Activated CD4-positive, alpha-beta T cell treated with anti-CD3 and anti-CD28 coated beads, Interleukin-2, amount 50 U/mL, for 48 hours (primary cell): ENCODE data around the gene REPS1.

Experiments used
- DNase-seq, 2 experiments: peaks; one replicate each; pipeline ENCODE4 v3.0.0-alpha.2; 2020

REPS1 gene

DNA sequence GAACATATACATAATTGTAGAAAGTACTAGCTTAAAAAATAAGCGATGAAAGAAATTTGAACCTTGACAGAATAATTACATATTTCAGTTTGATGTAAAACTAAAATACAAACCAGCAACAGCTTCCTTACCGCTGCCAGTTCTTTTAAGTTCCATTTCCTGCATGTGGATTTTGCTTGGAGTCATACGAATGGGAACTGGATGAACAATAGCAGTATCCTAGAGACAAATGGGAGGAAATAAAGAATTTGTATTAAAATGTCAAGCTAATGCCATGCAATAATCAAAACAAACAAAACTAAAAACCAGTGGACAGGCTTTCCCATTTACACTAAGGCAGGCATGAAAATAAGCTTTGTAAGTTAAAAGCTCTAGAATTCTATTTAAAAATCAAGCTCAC, 67.1 kb downstream of the REPS1 start:
- no peak for DNase-seq

DNA sequence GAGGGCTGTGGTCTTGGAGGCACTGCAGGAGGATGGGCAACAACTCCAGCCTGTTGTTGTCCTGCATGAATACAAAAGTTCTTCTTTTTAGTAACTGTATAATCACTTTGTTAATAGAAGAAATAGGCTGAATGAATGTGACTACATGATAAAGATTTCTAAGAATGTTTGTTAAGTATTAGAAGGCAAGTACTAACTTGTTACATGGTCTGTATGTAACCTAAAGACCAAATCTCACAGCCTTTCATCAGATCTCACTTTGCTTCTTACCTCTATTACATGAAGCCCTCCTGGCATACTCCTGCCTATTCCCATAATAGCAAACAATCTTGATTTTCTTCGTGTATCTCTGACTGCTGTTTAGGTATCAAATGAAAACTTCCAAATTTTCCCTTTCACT, 73.4 kb downstream of the REPS1 start:
- DNase-seq, result no peak

DNA sequence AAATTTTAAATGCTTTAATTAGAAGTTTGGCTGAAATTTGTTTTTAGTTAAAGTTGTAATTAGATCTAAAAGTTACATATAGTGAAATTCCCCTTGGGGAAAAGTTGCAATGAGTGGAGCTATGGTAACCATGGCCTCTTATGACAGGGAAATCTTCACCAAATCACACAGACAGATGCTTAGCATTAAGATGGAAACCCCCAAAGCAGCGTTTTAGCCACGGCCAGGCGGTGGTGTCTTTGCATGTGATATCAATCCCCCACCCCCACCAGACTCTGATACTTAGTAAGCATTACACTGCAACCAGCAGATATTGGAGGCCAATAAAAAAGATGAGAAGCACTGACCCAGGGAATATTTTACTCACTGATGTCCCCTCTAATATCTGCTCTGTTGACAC, 75.7 kb downstream of the REPS1 start:
- no peak for DNase-seq

DNA sequence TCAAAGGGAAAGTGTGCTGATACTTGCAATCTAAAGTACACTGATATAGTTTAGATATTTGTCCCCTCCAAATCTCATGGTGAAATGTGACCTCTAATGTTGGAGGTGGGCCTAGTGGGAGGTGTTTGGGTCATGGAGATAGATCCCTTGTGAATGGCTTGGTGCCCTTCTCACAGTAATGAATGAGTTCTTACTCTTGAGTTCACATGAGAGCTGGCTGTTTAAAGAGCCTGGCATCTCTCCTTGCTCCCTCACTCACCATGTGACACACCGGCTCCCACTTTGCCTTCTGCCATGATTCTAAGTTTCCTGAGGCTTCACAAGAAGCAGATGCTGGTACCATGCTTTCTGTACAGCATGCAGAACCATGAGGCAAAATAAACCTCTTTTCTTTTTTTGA, 78.1 kb downstream of the REPS1 start:
- no peak for DNase-seq

DNA sequence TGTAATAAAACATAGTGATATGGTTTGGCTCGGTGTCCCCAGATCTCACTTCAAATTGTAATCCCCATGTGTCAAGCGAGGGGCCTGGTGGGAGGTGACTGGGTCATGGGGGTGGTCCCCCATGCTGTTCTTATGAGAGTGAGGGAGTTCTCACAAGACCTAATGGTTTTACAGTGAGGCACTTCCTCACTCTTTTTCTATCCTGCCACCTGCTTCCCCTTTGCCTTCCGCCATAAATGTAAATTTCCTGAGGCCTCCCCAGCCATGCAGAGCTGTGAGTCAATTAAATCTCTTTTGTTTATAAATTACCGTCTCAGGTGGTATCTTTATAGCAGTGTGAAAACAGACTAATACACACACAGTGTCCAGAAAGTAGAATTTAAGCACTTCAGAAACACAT, 78.5 kb downstream of the REPS1 start:
- DNase-seq, result no peak

DNA sequence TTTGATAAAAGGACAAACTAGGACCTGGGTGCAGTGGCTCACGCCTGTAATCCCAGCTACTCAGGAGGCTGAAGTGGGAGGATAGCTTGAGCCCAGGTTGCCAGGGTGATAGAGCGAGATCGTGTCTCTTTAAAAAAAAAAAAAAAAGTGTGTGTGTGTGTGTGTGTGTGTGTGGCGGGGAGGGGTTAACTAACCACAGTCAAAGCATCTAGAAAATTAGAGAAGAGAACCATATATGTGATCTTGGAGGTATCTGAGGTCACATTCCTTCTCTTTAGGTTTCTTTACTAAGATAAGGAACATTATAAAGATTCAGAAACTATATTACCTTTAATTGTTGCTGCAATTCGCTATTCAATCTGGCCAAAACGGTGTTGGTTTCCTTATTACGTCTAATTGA, 80.9 kb downstream of the REPS1 start:
- no peak for DNase-seq

DNA sequence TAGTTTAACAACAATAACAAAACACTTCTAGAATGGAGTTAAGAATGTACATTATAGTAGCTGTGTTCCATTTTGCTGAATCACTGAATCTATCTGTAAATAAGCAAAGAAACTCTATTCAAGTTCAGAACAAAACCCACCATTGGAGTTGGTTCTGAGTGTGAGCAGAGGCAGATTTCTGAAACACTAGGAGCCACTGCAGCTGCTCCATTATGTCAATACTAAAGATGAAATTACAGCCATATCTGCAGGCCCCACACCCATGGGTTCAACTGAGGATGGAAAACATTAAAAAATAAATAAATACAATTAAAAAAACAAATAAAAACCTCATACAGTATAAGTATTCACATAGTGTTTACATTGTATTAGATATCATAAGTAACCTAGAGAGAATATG, 91.0 kb downstream of the REPS1 start:
- DNase-seq, result no peak

DNA sequence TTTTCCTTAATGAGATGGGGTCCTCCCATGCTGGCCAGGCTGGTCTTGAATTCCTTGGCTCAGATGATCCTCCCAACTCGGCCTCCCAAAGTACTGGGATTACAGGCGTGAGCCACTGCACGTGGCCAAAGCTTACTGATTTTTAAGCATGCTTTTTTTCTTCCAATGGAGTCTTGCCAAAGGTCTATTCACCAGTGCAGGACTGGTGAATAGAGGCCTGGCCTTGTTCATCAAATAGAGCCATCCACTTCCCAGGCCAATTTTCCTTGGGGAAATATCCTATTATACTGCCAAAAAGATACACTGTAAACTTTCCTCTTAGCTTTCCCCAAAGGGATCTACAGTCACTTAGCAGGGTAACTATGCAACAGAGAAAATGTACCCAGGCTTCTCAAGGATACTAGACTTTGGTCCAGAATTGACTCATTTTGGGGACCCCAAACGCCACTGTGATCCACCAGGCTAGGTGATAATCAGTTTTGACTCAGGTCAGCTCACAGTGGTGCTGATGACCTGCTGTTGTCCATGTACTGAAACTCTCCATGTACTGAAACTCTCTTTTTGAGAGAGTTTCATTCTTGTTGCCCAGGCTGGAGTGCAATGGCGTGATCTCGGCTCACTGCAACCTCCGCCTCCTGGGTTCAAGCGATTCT, 91.8 kb downstream of the REPS1 start:
- no peak for DNase-seq

DNA sequence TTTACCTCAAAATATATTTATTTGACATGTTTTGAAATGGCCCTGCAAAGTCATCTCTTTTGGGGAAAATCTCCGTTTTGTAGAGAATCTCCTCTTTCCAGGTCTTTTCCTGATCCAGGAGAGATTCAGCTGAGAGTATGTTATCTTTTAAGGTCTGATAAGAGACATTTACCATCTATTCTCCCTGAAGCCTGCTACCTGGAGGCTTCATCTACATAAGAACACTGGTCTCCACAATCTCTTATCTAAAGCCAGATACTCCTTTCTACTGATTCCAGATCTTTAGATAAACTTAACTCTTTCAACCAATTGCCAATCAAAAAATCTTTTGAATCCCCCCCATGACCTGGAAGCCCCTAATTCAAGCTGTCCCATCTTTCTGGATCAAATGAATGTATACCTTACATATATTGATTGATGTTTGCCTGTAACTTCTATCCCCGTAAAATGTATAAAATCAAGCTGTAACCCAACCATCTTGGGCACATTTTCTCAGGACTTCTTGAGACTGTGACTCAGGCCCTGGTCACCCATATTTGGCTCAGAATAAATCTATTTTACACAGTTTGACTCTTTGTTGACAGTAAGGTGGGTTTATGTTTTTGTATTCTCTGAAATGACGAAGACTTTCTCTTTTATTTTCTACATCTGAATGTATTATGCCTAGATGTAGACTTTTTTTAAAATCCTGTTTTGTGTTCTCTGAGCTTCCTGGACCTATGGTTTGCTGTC, 96.6 kb downstream of the REPS1 start:
- no peak for DNase-seq

DNA sequence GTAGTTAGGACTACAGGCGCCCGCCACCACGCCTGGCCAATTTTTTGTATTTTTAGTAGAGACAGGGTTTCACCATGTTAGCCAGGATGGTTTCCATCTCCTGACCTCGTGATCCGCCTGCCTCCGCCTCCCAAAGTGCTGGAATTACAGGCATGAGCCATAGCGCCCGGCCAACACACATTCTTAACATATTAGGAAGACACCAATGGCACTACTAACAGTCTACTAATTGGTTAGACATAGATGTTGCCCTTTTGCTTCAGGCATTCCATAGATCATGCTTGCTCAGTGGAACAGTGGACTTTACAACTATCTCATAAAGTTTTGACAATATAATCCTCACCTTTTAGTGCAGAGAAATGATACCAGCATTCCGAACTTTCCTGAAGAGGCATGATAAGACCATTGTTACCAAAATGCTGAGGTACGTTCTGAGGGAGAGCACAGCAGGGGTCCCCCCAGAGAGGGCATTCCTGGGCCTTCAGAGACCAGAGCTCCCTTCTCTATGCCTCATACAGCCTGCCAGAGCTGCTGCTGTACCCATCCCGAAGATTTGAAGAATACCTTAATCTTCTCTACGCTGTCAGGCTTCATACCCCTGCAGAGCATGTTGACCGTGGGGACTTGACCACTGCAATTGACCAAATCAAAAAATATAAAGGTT, 102.8 kb downstream of the REPS1 start:
- no peak for DNase-seq

DNA sequence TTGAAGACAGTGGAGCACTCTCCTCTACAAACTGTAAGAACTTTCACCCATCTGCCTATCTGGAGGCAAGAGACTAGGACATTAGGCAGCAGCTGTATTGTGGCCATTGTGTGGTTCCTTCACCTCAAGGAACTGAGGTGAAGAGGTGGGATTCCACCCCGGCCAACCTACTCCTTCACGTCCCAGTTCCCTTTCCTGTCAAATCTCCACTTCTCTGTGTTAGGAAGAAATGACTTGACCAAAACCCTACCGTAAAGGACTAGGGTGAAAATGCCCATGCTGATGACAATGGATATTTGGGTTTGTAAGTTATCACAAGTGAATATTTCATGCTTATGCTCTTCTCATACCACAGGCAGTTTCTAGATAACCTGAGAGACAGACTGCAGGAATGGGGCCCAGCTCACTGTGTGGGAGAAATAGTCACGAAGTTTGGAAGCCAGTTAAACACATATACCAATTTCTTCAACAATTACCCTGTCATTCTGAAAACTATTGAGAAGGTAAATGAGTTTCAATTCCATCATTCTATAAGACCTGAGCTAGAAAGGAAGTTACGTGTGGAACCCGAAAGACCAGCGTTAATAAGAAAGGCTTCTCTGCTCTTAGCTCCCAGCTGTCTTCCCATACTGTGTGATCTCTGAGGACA, 105.6 kb downstream of the REPS1 start:
- peak; percentile 14 to 36 for DNase-seq

DNA sequence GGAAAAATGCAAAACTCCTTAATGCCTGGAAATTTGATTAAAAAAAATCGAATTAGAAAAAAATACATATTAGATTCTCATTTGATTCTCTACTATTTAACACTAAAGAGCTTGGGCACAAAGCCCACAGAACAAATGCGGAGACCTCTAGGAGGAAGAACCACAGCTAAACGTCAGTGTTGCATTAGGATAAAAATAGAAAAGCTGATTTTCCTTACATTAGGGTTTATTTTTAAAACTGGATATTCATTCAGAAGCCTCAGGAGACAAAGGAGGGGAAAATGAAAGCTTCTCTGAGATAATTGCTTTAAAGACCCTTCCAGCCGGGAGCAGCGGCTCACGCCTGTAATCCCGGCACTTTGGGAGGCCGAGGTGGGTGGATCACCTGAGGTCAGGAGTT, 114.9 kb downstream of the REPS1 start:
- DNase-seq, result no peak

DNA sequence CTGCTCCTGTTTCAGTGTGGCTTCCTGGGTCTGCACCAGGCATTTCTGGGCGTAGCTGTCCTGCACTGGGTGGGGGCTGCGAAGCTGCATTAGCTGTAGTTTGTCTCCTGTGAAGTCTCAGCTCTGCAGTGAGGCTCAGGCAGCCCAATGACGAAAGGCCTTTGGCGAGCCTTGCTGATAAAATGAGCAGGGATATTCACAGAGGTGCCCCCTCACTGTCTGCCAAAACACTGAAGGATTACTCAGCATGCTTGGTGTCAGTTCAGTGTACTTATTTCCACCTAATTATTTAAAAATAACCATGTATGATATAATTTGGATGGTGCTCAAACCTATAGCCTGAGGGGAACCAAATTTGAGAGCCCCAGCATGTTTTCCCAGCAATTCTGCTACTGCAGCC, 118.7 kb downstream of the REPS1 start:
- DNase-seq, result no peak

DNA sequence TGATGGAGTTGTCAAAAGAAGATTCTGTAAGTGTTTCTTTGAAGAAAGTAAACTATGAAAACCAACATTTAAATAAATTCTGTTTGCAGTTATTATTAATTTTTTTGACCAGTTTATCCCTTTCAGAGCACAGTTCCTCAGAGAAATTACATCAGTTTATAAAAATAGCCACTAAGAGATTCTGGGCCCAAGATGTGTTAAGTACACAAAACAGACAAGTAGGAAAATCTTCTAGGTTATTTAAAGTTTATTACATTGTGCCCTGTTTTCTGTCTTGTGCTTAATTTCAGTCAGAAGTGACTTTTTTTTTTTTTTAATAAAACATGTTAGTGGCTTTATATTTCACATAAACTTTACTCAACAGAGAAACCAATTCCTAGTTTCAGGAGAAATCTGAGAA, 119.9 kb downstream of the REPS1 start:
- DNase-seq, result no peak

DNA sequence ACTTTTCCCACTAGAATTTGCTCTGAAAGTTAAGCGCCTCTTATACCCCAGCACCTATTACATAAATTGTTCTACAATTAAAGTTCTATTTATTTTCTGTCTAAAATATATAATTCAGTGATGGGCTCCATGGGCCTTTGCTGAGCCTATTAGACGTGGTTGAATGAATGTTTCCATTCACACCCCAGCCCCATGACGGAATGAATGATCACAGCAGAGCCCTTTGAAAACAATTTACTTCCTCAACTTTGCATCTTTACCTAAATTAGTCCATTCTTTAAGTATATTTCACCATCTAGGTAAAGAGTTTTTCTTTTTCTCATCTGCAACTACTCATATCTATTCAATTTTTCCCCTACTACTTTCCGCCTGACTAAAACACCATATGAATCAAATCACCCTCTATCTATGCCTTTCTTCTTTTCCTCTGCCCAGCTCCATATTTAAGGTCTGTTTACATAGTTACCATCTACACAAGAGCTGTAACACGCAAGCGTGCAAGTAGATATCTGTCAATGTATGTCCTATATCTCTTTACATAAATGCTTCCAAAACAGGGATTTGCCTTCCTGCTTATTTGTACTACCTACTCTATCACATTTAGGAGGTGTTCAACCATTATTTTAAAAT, 122.5 kb downstream of the REPS1 start:
- DNase-seq, result no peak

DNA sequence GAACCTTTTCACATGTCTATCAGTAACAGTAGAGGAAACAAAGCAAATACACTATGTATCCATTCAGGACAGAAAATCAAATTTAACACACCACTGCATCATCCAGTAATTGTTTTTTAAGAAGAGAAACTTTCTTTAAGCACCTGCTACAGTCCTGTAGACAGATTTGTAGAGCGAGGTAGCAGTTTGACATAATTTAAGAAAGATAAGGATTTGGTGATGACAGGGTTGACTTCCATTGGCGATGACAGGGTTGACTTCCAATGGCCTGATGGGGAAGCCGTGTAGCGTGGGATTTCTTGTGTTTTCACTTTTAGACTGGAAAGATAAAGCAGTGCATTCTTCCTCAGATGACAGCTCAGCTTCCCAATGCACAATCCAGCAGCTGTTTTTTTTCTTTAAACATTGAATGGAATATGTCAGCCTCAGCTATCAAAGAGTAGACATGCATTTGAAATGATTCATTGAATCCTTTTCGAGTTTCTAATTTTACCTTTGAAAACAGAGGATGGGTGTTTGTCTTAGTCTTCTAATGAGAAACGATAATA, 123.6 kb downstream of the REPS1 start:
- no peak for DNase-seq

DNA sequence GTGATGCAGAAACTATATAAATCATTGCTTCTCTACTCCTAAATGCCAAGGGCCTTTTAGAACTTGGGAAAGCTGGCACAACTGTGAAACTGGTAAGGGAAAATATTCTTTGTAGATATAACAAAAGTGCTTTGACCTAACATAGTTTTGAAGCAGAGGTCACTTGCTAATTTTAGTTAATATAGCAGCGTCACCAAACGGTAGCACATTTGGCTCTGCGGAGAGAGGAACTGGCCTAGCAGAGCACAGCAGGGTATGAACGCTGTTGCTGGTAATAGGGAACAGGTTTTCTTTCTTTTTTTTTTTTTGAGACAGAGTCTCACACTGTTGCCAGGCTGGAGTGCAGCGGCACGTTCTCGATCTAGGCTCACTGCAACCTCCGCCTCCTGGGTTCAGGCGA, 124.7 kb downstream of the REPS1 start:
- no peak for DNase-seq

DNA sequence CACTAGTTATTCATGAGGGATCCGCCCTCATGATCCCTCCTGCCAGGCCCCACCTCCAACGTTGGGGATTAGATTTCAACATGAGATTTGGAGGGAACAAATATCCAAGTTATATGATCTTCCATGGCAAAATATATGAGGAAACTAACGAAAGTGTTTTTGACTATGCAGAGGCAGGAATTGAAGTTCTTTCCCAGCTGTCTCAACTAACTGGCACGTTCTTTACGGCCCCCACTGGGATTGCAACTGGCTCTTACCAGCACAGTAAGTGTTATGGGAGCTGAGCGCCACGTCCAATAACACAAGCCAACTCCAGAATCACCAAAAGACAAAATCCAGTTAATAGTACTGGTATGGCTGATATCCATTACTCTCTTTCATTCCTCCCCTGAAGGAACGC, 125.6 kb downstream of the REPS1 start:
- DNase-seq, result no peak

DNA sequence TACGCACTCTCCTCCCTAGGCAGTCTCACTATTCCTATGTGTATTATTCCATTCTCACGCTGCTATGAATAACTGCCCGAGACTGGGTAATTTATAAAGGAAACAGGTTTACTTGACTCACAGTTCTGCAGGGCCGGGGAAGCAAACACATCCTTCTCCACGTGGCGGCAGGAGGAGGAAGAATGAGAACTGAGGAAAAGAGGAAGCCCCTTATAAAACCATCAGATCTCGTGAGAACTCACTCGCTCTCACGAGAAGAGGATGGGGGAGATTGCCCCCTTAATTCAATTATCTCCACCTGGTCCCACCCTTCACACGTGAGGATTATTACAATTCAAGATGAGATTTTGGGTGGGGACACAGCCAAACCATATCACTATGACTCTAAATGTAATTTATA, 130.3 kb downstream of the REPS1 start:
- no peak for DNase-seq

DNA sequence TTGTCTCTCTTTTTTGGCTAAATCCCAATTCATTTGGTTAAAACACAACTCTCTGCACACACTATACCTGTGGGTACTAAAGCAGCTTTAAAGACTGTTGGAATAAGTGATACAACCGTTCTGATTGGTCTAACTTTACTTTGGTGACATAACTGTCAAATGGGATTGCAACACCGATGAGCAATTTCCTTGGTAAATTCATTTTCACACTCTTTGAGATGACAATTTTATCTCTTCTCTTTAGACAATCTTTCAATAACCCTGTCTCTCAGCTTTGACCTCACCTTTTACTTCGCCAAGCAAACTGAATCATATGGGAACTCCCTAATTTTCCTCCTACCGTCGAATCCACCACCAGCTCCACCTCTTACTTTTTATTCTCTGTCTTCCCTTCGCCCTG, 131.4 kb downstream of the REPS1 start:
- no peak for DNase-seq
